Measurements from ENCODE around the gene CENPW.

DNA sequence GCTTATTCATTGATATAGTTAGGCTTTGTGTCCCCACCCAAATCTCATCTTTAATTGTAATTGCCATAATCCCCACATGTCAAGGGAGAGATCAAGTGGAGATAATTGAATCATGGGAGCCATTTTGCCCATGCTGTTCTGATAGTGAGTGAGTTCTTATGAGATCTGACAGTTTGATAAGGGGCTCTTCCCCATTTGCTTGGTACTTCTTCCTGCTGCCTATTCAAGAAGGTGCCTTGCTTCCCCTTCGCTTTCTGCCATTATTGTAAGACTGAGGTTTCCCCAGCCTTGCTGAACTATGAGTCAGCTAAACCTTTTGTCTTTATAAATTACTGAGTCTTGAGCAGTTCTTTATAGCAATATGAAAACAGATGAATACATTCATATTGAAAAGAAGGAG lies 45.6 kb downstream of the CENPW start:
- TF ChIP-seq POLR2AphosphoS5 (IDR thresholded peaks at IDR 0.05) (no peak), POLR2A (IDR thresholded peaks at IDR 0.05) (no peak), EP300 (IDR thresholded peaks at IDR 0.05) (no peak)
- TF ChIP-seq, protein P1, sequence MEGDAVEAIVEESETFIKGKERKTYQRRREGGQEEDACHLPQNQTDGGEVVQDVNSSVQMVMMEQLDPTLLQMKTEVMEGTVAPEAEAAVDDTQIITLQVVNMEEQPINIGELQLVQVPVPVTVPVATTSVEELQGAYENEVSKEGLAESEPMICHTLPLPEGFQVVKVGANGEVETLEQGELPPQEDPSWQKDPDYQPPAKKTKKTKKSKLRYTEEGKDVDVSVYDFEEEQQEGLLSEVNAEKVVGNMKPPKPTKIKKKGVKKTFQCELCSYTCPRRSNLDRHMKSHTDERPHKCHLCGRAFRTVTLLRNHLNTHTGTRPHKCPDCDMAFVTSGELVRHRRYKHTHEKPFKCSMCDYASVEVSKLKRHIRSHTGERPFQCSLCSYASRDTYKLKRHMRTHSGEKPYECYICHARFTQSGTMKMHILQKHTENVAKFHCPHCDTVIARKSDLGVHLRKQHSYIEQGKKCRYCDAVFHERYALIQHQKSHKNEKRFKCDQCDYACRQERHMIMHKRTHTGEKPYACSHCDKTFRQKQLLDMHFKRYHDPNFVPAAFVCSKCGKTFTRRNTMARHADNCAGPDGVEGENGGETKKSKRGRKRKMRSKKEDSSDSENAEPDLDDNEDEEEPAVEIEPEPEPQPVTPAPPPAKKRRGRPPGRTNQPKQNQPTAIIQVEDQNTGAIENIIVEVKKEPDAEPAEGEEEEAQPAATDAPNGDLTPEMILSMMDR (IDR thresholded peaks at IDR 0.05), result no peak

Data from stomach (tissue), 4 donors.